ENCODE results near the gene ELOVL4.

Gene ELOVL4

DNA sequence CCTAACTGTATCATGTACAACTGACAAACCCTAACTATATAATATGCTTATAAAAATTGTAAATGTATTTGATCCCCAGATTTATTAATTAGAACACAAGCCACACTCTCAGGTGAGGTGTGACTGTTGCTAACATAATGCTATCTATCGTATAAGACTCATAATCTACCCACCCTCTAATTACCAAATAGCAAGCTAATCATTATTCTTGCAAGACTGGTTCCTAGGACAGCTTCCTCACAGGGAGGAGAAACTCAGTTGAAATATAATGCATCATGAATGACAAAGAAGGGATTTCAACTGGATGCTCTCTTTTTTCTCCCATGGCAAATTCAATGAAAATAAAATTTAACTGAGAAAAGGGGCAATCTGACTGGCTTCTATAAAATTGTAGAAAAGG lies 35.4 kb downstream of the ELOVL4 start:
- no peak for FAIRE-seq

- no peak for FAIRE-seq
These were observed 37.8 kb downstream of the ELOVL4 start for GRCh38 chr6:79909517-79909916.

DNA sequence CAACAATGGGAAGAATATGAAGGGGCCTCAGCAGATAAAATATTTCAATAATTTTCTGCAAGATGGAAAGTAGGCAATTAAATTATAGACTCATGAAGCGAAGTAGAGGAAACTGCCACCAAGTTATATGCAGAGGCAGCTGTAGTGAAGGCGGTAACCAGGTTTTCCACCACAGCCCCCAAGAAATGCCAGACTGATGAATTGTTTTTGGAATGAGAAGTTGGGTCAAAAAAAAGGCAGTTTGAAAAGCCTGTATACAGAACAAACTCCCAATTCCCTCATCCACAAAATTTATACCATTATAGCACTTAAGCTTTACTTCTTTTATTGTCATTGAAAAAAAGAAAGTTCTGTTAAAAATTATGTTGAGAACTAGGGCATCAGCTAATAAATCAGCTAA lies 45.3 kb downstream of the ELOVL4 start:
- FAIRE-seq, result no peak

DNA sequence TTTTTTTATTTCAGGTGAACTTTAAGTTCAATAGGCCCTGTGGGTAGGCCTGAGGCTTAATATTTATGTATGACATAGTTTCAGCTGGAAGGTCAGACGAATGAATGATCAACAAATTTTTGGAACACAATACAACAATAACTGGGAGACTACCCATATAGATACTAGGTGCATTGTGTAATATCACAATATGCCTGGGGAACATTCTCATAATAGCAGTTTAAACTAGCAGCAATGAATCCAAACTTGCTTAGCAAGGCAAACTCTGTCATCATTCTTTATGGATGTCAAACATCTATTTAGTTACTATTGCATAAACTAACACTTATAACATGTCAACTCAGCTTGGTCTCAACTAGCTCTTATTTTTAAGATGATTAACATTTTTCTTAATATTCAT lies 49.3 kb downstream of the ELOVL4 start:
- no peak for FAIRE-seq

DNA sequence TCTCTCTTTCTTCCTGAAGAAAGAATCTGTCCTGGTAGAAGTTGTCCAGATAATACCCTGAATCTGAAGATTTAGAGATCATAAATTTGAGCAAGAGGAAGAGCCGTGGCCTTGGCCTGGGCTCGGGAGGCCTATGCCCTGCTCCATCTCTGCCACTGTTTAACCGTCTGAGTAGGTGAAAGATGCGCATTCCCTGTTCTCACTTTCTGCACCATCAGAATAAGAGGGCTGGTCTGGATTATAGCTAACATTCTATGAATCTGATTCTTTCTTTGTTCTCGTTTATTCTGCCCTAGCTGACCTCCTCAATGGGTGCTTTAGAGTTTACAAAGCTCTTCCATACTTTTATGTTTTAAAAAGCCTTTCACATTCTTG lies 51.3 kb downstream of the ELOVL4 start:
- no peak for FAIRE-seq

GRCh38 chr6:79895382-79896074 lies 51.8 kb downstream of the ELOVL4 start:
- FAIRE-seq, result peak; percentile 3

DNA sequence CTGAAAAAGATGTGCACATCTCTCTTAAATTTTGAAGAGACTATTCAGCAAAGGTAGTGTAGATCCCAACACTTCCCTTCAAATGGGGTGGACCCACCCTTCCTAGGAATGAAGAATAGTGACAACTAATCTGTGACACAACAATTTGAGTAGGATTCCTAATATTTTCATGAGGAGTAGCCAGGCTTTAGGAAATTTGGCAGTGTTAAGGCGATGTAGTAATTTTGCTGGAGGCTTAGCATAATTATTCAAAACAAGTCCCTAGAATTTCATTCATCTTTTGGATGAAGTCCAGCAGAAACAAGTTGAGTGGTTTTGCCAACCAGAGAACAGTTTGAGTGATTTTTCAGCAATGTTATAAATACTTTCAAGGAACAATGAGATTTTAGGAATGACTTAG lies 52.4 kb downstream of the ELOVL4 start:
- FAIRE-seq, result no peak

GRCh38 chr6:79888587-79888986 lies 58.8 kb downstream of the ELOVL4 start:
- no peak for FAIRE-seq

DNA sequence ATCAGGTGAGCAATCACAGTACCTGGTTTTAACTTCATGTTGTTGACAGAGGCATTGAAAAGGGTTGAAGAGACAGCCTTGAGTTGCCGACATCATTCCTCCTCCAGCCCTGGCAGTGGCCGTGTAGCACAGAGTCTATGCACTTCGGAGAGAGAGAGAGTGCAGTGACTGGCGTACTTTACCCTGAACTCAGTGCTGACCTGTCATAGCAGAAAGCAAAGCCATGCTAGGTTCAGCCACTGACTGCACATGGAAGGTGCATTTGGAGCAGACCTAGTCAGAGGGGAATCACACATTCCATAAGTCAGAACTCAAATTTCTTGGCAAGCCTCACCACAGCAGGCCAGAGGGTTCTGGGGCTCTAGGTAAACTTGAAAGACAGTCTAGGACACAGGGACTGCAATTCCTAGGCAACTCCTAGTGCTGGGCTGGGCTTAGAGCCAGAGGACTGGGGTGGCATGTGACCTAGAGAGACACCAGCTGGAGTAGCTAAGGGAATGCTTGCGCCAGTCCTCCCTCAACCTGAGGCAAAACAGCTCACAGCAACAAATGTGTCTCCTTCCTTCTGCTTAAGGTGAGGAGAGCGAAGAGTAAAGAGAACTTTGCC lies 69.1 kb downstream of the ELOVL4 start:
- no peak for FAIRE-seq

DNA sequence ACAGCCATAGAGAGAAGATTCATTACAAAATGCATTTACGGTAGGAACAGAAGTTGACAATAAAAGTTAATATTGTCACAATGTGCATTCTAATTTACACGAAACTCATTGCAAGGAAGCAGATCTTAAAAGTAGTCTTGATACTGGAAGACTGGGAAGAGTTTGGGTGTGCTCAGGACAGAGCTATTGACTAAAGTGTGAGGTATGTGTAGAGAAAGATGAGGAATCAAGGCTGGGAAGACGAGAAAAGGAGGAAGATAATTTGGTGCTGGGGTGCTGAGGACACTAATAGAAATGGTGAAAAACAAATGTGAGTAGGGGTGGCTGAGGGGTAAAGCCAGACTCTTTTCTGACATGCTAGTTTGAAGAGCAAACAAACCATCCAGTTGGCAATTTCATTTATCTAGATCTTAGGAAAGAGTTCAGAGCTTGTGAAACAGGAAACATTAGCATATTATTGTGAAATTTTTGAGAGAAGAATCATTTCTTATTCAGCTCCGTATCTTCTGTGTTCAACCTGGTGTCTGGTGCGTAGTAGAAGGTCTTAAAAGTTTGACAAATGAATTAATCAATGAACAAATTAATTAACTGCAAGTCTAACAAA lies 72.7 kb downstream of the ELOVL4 start:
- no peak for FAIRE-seq

DNA sequence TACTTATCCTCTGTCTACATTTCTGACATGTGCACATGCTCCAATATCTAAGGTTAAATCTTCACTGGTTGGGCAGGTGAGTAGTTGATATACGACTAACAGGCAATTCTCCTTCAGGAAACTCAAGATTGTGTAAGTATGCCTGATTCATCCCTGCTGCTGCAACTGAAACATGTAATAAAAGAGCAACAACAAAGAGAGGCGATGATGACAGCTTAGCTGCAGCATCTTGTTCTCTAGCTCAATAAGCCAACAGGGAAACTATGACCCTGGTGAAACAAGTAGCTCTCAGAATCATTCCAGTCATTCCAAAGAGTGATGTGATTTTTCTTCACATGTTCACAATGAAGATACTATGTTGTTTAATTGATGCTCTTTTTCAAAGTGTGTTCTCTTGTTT lies 74.4 kb downstream of the ELOVL4 start:
- no peak for FAIRE-seq

DNA sequence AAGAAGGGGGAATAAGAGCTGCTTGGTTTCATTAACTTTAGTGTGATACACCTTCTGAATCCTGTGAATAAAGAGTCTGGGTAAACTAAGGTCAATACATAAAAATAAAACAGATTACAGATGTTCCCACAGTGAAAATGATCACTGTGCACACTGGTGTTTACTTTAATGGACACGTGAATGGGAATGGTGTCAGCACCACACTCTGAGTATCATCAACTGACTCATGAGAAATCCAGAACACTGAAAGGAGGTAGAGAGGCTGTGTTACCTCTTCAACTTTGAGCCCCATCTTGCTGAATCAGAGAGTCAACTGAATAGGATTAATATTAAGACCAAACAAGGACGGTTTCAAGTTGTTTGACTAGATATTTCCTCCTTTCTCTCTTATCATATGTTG lies 75.0 kb downstream of the ELOVL4 start:
- no peak for FAIRE-seq

DNA sequence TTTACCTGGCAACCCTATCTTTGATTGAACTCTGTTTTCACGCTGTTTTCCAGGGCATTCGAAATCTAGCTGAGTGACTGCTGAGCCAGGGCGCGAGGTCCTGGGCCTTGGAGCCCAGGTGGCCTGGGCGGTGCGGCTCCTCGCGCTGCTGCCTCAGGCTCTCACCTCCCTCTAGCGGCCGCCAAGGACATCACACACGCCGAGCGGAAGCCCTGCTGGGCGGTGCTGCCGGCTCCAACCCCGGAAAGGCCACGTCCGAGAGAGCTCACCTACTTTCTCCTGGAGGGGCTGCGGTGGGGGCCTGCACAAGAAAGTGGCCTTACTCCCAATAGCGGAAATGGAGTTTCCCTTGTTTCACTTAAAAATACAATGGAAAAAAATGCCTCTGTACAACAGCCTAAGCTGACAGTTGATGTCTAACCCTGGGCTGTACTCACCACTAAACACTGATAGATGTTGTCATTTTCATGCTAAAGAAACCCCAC lies 77.7 kb downstream of the ELOVL4 start:
- FAIRE-seq, result no peak

DNA sequence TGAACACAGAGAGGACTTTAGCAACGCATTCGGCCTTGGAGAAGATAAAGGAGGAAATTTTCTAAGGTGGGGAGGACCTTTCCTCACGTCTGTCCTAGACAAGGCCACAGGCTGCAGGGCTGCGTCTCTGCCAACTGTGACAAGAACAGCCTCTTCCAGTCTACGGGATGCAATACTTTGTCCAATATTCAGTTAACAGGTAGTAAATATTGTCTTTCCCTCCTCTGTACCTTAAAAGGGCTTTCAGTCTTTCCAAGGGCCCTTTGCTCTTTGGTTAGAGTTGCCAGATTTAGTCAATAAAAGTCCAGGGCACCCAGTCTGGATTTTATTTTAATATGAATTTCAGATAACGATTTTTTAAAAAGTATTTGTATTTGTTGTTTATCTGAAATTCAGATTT lies 78.2 kb downstream of the ELOVL4 start:
- FAIRE-seq, result no peak

GRCh38 chr6:79868098-79868722 lies 79.1 kb downstream of the ELOVL4 start:
- FAIRE-seq, result peak; percentile 77
